Dermis microvascular lymphatic vessel endothelial cell (primary cell): ENCODE measurements around the gene CACNA1E. TPM values are rescaled to one million over a fixed set of nuclear protein-coding genes. Genes with fewer than 3 reads are reported as not detected.
A peak's percentile ranks its signal among the peaks of the same experiment; 100 is the strongest.
"Not testable (repeated sequence)": the region's sequence is repeated elsewhere in the genome, so short reads cannot be mapped to it uniquely, and the experiment has no call there.

ENCODE experiments used
- DNase-seq, 2 donors: peaks; one replicate each; pipeline versions ENCODE4 v3.0.0 to v3.0.0-alpha.2; 2010; ENCODE audit warnings: low read depth in 2 of 2
- total RNA-seq: library from RNA; depleted of rRNA; stranded (reverse); fragments of >200 nt; gene quantifications from 2 replicates; pipeline ENCODE4 v1.2.1, GENCODE V29; 2014

Gene CACNA1E
- total RNA-seq, 1 donor from 2014 or later: under 0.01 TPM

DNA sequence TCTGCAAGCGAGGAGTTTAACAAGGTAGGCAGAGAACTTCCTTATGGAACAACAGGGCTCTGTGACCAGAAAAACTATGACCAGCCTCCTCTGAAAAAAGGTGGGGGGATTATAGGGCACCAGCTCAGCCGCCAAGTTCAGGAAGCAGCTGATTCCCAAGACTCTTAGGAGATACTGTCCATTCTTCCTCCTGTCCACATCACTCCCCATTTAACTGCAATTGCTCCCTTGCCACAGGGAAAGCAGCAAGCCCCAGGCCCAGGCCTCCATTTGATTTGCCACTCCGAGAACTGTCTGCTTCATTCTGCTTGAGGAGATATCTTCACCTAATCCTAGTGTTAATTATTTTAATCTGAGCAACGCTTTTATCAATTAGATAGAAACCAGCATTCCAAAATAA lies 323.9 kb downstream of the CACNA1E start:
- DNase-seq: no peak

DNA sequence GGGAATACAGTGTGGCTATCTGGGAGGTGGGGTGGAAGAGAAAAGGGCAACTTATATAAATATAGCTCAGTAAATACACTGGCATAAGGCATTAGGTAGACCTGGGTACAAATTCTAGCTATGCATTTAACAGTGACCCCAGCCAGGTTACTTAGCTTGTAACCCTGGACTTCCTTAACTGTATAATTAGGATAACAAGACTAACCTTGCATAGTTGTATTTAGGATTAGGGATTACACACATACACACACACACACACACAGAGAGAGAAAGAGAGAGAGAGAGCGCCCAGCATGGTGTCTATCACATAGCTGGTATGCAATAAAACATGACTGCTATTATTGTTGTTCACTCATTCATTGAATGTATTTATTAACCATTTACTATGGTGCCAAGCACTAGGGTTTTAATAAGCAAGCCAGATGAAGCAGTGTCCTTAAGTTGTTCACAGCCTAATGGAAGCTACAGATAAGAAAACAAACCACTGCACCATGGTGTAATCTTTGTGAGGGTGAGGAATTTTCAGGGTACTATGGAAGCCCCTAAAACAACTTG lies 326.8 kb downstream of the CACNA1E start:
- no peak for DNase-seq

DNA sequence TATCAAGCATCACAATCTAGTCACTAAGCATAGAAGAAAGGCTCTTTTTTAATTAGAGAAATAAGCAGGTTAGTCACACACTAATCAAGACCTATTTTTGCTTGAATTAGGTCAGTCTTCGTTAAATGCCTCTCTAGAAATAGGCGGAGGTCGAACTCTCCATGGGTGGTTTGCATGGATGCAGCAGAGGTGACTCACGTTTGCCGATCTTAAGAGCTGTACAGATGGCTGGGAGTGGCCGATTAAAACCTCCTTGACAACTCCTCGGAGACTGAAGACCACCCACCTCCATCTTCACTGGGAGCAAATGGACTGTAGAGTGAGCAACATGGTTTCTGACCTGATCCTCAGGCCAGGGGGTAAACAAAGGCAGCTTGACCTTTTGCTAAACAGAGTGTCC lies 328.9 kb downstream of the CACNA1E start:
- no peak for DNase-seq

DNA sequence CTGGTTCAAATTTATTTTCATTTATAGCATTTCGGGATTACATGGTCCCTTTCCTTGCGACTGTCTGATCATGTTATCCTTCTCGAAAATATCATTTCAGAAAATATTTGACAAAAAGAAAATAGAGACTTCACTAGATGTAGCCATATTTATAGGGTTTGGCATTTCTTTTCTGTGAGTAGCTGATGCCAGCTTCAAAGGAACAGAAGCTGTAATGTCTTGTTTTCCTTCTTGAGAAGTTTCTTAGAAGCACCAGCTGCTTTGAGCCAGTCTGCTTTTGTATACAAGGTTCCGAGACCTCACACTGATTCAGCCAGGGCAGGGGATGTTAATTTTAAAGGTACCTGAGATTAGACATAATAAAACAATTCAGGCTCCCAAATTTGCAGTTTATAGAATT lies 329.9 kb downstream of the CACNA1E start:
- DNase-seq: no peak

DNA sequence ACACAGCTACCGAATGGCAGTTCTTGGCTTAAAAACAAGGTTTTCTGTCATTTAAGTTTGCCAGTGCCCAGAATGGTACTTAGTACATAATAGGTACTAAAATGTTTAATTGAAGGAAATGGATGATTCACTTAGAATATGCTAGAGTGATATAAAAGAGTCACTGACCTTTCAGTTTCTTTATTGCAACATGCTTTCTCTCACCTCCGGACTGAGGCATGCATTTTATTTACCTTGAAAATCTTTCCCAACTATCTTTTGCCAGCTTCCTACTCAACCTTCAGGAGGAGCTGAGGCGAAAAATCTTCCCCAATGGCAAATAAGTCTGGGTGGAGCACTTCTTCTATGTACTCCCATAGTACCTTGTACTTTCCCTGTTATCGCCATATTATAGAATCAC lies 333.3 kb downstream of the CACNA1E start:
- DNase-seq: peak in 1 of 2 donors; percentile 15

DNA sequence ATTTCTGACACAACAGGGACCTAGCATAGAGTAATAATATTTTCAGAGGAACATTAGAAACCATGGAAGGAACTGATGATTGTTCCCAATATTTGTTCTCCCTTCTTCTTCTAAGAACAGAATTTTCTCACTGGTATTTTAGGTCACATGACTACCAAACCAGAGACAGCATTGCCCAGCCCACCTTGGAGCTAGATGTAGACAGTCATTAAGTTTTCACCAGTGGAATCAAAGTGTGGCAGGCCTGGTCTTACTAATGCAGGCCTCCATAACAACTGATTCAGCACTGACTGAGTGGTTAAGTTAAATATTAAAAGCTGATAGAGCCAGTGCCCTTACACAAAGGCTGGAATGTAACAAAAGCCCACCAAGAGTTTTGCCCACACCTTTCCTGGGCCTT lies 333.8 kb downstream of the CACNA1E start:
- no peak for DNase-seq

DNA sequence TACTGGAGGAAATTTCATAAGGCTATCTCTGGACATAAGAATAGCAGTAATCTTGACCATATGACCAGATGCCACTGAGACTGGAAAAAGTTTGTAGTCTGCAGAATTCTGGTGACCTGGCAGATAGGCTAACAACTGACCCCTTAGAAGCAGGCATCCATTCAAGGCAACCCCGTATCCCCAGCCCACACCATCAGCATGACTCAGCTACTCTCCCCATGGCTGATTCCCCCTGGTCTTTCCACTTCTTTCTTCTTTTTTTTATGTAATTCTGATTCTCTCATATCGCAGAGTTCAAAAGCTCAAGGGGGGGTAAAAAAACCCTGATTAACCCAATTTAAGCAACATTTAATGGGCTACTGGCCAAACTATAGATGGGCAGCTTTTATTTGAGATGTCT lies 335.1 kb downstream of the CACNA1E start:
- no peak for DNase-seq

DNA sequence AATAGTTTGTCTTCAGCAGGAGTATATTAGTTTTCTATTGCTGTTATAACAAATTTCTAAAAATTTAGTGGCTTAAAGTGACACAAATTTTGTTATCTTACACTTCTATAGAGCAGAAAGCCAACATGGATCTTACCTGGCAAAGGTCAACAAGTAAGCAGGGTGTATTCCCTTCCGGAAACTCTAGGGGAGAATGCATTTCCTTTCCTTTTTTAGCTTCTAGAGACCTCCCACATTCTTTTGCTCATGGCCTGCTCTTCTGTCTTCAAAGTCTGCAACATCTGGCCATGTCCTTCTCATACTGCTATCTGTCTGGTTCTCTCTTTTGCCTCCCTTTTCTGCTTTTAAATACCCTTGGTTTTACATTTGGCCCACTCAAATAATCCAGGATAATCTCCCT lies 335.6 kb downstream of the CACNA1E start:
- no peak for DNase-seq

DNA sequence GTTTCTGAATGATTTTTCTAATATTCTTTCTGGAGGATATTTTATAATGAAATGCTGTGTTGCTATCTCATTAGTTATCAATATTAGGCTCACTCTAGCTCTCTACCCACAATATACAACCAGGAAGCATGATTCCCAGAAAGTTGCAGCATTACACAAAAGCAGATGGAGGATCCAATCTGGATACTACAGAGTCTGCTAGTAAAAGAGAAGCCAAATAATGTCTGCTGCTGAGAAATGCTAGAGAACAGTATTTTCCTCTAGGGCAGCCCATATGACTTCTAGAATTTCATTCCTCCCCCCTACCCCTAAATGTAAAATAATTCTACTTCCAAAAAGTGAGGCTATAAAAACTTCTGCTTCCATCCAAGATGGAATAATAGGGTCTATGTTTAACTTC lies 338.4 kb downstream of the CACNA1E start:
- no peak for DNase-seq

DNA sequence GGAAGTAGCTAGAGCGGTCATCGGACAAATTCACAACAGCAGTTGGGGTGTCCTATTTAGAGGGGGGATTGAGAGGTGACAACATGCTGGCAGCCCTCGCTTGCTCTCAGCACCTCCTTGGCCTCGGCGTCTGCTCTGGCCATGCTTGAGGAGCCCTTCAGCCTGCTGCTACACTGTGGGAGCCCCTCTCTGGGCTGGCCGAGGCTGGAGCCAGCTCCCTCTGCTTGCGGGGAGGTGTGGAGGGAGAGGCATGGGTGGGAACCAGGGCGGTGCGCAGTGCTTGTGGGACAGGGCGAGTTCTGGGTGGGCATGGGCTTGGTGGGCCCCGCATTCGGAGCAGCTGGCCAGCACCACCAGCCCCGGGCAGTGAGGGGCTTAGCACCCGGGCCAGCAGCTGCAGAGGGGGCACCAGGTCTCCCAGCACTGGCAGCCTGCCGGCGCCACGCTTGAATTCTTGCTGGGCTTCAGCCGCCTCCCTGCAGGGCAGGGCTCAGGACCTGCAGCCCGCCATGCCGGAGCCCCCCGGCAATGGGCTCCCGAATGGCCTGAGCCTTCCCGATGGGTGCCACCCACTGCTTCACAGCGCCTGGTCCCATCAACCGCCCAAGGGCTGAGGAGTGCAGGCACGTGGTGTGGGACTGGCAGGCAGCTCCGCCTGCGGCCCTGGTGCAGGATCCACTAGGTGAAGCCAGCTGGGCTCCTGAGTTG lies 349.0 kb downstream of the CACNA1E start:
- DNase-seq: not testable (repeated sequence)

DNA sequence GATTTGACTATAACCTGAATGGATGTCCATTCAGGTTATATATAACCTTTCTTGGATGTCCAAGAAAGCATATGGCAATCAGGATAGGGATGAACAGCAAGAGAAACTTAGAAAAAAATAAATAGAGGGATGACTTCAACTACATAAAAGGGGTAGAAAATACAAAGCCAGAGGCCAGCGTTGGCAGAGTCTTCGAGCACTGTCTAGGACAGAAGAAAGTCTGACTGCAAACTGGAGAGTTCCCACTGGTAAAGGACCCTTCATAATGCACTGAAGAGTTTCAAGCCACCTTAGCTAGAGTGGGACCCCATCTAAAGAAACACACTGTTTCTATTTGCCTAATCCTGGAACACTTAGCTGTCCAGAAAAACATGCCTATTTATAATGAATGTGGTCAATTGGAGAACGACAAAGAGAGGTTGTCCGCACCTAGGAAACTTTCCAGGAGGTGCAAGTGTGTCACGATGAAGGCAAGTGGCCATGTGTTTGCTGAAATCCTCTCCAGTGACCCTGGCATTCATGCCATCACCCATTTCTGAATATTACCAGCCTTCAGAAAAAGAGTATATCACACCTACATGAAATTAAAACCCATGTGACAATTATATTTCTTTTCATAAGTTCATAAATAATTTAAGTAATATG lies 362.8 kb downstream of the CACNA1E start:
- DNase-seq: no peak

DNA sequence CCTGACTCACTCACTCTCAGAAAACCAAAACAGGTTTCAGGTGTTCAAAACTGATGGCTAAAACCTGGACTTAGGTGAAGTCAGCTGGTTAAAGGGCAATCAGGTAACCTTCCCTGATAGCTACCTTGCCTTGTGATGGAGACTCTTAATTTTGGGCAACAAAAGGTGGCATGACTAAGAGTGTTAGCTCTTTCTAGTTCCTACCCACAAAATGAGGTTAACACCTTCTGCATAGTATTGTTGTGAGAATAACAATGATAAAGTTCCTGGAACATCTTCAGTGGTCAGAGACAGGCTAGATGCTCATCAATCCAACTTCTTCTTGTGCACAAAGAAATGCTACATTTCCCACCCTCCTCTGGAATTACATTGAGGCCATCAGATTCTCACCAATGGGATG lies 363.4 kb downstream of the CACNA1E start:
- DNase-seq: no peak

DNA sequence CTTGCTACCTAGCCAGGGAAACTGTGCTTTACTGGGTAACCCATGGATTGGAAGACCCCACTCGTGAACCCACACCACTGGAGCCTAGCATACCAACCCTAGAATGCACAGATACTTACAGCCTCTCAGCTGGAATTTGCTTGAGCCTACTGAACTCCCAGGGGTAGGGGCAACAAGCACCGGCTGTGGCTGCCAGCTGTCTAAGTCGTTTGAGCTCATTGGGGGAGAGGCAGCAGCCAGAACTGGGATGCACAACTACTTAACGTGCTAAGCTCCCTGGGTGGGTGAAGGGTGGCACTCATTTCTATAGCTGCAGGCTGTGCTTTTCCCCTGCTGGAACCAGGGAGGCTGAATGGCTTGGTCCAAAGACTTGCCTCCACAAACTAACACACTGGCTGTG lies 365.8 kb downstream of the CACNA1E start:
- no peak for DNase-seq

DNA sequence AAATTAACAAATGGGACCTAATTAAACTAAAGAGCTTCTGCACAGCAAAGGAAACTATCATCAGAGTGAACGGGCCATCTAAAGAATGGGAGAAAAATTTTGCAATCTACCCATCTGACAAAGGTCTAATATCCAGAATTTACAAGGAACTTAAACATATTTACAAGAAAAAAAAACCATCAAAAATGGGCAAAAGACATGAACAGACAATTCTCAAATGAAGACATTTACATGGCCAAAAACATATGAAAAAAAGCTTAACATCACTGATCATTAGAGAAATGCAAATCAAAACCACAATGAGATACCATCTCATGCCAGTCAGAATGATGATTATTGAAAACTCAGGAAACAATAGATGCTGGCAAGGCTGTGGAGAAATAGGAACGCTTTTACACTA lies 370.9 kb downstream of the CACNA1E start:
- not testable (repeated sequence) for DNase-seq

DNA sequence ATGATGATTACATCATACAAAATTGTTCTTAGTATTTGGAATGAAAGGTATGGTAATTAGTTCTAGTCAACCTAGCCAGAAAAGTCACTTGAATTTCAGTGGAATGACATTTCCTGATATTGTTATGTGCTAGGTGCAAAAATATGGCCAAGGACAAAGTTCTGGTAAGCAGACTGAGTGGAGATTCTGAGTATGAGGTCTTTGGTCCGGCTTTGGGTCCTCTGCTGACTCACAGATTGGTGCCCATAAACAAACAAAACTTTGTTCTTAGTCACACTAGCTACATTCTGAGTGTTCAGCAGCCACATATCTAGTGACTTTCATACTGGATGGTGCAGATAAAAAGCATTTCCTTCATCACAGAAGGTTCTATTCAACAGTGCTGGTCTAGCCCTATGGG lies 372.1 kb downstream of the CACNA1E start:
- DNase-seq: peak; percentile 0 to 46
